Activated CD8-positive, alpha-beta memory T cell treated with anti-CD3 and anti-CD28 coated beads for 4 hours (primary cell): ENCODE results near the gene COL18A1.
A peak's percentile ranks its signal among the peaks of the same experiment; 100 is the strongest.

ENCODE experiments used
- DNase-seq, 2 donors: peaks; one replicate each; pipeline ENCODE4 v3.0.0-alpha.2; 2020; ENCODE audit warnings: low read depth in 2 of 2

Gene COL18A1

DNA sequence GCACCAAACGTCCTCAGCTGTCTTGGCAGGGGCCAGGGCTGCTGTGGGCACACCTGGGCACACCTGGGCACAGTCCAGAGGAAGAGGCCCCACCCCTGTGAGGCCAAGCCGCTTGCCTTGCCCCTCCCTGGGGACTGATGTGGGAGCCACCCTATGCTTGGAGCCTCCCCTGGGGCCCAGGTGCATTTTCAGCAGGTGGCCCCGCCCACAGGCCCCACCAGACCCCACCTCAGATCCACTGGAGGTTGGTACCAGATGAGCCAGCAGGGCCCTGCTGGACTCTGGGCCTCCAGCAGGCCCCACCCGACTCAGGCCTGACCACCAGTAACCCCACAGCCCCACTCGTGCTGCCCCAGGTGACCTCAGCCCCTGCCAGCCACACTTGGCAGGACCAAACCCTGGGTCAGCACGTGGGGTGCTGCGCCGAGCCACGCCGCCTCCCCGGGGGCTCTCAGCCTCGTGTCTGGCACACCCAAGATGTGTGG is 128.4 kb downstream of the COL18A1 start:
- no peak for DNase-seq

DNA sequence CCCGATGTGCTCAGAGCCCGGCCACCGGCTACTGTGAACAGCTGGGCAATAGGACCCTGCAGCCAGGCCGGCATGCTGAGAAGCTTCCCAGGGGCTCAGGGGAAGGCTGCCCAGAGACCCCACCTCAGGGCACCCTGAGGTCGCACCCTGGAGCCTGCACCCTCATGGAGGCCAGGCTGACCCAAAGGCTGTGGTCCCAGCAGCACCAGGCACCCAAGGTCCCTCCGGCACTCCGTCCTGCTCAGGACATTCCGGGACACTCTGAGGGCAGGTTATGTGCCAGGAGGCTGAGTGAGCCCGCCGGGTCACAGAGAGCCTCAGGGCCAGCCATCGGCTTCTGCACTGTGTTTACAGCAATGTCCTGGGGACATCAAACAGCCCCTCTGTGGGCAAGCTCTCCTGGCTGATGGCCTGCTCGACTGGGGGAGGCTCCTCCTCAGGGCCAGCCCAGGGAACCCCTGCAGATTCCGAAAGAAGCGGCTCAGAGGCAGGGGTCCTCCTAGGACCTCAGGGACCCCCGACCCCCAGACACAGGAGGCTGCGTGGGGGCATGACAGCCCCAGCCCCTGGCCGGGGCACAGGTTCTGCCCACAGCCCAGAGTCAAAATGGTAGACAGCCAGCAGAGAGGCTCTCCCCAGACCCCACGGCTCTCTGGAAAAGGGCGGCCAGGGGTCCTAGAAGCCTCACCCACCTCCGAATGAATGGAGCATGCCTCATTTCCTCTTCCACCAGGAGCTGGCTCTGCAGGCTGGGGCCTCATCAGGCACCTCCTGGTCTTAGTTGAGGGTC is 129.1 kb downstream of the COL18A1 start:
- no peak for DNase-seq

DNA sequence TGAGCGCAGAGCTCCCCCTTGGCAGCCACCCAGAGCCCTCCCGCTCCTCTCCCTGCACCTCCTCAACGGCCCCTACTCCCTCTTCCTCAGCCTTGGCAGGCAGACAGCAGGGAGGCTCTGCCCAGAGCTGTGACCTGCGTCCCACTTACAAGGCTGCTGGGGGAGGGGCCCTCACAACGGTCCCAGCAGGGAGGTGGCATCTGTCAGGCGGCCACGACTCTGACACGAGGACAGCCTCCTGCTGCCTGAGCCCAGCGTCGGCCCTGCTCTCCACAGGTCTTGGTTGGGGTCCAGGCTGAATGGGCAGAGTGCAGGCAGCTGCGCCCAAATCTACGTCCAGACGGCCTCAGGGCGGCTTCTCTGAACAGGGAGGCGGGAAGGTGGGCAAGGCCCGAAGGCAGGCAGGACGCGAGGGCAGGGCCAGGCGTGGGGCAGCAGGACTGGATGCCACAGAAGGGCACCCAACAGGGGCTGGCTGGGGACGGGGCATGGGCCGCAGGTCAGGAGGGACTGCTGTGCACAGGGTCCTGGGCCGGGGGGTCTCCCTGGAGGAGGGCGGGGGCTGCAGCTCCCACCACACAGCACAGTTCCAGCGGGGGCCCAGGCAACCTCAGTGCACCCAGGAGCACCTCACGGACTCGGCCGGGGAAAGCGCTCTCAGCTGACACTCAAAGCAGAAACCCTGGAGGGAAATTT is 129.8 kb downstream of the COL18A1 start:
- no peak for DNase-seq

DNA sequence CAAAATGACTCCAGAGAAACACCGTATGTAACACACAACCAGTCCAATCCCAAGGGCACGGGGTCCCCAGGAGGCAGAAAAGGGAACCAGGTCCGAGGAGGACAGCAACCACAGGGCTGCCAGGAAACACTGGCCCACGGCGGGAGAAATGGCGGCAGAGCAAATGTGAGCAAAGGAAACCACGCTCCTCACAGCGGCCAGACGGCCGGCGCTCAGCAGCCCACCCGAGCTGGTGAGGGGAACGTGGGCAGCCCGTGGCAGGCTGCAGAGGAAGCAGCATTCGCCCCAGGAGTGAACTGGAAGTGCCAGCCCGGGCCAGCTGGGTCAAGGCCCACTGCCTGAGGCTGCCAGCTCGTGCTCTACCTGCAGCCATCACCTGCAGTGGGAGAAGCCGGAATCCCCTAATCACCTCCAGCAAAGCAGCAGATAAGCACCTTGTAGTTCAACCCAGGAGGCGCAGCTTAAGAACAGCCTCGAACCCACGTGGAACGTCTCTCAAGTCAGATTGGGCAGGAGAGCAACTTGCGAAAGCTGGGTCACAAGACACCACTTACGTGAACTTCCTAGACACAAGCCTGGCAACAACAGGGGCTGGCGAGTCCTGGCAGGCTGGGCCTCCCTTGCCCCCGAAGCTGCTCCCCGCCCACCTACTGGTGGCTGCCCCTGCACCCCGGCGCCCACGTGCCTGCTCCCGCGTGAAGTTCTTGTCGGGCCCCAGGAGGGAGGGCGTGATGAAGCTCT is 130.5 kb downstream of the COL18A1 start:
- DNase-seq: no peak

DNA sequence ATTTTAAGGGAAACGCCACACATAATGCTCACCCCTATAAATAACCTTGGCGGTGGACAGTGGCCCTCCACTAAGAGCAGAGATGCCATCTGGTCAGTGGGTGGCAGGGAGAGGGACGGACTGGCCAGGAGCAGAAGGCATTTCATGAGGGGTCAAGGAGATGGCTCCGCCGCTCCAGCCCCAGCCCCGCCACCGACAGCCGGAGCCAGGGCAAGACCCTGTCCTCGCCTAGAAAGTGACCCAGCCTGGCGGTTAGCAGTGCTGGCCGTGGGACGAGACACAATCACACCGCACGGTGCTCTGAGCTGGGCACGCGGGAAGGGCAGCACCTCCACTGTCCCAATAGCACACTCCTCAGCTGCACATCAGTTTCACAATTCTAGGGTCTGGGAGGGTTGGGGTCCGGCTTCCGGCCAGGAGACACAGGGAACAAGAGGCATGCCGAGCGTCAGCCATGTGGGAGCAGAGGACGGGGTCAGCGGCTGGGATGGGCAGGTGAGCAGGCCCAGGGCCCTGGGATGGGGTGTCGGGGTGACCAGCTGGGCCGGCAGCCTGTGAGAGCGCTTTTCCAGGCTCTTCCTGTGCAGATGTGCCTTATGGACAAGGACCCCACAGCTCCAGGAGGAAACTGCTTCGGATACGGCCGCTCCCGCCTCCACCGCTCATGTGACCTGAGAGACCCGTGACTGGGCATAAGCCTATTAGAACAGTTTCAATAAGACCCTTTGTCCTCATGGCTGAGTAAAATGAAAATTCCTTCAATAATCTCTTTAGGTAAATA is 131.5 kb downstream of the COL18A1 start:
- no peak for DNase-seq

DNA sequence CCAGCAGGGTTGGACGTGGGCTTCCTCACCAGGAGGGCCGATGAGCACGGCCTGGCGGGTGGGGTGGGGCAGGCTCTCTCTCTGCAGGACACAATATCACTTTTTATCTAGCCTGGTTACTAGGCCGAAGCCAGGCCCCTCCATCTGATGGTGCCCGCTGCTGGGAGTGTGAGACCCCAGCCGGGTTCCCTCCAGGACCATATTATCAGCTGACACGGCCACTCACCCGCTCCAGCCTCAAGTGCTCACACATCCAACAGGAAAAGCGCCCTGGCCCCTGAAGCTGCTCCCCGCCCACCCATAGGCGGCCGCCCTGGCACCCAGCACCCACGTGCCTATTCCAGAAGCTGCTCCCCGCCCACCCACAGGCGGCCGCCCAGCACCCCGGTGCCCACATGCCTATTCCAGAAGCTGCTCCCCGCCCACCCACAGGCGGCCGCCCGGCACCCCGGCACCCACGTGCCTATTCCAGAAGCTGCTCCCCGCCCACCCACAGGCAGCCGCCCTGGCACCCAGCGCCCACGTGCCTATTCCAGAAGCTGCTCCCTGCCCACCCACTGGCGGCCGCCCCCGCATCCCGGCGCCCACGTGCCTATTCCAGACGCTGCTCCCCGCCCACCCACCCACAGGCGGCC is 132.3 kb downstream of the COL18A1 start:
- DNase-seq: no peak

DNA sequence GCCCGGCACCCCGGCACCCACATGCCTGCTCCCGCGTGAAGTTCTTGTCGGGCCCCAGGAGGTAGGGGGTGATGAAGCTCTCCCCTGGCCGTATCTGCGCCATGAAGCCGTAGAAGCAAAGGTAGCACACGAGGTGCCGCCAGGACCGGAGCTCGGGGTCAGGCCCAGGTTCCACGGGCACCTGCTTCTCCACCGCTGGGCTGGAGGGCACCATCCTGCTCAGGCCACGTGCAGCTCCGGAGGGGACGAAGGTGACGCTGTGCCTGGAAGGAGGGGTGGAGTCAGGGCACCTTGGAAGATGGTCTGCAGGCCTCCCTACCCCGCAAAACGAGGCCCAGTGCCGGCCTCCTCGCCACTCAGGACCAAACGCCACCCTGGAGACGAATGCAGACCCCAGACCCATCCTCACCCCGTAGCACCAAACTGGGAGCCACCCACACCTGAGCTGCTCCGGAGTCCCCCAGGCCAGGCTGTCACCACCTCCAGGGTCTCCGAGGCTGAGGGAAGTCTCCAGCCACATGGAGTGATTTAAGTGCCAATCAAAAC is 132.9 kb downstream of the COL18A1 start:
- DNase-seq: no peak

DNA sequence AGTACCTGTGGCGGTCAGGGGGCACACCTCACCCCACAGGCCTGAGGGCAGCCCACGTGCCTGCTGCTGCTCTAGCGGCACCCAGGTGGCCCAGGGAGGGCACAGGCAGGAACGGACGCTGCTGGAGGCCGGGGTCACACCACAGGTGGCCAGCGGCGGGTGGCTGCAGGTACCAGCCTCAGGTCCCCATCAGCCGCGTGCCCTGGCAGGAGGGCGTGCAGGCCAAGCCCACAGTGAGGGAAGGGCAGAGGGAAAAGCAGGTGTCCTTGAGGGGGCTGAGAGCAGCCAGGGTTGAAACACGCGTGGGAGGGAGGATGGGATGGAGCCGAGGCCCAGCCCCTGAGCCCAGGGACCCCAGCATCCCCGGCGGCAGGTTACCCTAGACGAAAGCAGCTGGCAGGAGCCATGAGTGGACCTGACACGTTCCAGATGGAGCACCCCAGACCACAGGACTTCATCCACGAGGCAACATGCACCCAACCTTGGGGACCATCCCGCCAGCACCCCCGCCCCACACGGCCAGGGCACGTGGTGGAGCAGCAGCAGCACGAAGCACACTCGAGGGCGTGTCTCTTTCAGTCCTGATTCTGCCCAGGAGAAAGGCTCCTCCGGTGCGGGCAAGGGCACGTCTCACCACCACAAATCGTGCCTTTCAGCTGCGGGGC is 133.5 kb downstream of the COL18A1 start:
- DNase-seq: no peak

DNA sequence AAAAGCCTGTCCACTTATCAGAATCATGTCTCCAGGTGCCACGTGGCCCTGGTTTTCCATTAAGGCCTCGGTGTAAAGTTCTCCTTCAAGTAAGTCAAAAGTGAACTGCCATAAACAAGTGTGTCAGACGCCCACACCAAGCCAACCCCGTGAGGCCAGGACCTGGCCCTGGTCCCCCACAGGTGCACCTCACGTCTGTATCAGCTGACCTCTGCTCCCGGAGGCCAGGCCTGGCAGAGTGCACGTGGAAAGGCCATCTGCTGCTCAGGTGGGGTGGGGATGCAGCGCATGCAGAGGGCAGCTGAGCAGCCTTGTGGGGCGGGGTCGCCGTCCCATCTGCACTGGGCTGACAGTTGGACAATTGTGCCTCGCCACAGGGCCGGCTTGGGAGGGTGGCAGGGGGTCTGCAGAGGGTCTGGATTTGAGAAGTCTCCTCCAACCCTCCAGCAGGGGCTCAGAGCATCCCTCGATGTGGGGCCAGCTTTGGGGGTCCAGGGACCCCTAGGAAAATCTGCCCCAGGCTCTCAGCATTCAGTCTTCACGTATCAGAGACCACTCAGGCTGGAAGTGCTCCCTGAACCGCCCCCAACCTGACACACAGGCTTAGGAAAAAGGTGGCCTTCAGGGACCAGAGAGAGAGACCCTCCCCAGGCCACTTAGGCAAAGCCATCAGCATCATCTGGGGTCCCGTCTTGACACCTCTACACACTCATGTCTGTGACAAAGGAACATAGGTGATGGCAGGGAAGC is 134.3 kb downstream of the COL18A1 start:
- DNase-seq: no peak

DNA sequence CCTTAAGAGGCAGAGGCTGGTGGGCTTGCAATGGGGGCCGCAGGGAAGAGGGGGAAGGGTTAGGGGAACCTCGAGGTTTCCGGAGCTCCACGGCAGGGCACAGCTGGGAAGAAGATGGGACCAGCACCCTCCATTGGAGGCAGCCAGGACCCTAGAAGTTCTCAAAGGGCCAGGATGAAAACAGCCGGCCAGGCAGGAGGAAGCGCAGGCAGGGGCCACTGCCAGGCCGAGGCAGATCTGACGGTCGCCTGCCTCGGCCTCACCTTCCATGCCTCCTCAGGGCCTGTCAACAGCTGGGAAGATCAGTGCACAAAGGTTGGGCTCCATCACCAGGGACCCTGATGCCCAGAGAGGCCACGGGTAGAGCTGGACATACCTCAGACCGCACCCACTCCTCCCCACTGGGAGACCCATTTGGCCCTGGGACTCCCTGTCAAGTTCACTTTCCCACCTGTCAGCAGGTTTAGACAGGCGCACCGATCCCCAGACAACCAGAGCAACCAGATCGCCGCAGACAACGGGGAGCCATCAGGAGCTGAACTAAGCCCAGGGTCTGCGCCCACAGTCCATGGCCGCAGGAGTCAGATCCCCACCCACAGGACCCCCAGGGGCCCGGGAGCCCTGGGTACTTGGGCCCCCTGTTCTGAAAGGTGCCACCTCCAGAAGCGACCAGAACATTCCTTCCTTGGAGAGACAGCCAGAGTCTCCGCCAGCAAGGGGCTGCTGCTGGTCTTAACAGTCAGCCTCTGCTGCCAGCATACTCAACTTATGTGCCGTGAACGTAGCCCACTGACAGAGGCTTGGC is 135.0 kb downstream of the COL18A1 start:
- no peak for DNase-seq

DNA sequence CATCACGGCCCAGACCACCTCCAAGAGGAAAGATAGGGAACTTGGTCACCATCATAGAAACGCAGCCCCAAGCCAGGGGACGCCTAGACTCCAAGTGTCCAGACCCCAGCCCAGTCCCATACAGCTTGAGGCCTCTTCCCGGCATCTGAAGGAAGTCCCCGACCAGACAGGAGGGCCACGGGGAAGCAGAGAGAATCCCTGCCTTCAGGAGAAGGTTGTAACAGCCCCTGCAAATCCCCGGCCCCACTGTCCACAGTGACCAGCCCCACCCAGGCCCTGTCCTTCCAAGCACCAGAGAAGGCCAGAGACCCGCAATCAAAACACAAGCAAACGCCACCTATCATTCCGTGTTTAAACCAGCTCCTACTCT is 135.6 kb downstream of the COL18A1 start:
- no peak for DNase-seq

DNA sequence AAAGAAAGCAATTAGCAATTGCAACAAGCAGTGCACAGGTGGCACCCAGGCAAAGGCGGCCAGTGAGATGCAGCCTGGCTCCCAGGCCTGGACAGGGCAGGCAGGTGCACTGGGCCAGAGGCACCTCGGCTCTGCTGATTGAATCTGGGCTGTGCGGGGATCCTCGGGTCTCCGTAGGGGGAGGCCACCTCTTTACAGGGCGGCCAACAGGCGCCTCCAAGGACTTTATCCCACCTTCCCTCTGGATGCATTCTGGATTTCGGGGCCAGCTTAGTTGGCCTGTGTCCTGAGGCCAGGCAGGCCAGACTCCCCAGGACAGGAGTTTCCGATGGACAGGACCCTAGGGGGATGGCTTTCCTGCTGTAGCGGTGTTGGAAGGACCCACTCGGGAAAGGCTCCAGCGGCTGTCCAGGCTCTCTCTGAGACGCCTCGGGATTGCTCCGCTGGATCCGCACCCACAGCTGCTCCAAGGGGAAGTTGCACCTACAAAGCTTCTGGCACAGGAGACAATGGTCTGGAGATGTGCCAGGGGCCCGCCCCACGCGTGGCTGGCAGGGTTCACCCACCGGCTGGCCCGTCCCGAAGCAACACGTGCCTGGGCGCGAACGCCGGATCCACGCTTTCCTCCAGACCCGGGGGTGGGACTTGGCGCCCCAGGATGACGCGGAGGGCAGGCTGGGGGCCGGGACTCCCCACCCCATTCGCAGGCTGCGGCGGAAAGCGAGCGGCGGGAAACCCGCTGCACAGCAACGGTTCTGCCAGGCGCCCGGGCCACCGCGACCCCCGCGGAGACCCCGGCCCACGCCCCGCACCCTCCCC is 136.5 kb downstream of the COL18A1 start:
- peak; percentile 55 to 63 for DNase-seq

DNA sequence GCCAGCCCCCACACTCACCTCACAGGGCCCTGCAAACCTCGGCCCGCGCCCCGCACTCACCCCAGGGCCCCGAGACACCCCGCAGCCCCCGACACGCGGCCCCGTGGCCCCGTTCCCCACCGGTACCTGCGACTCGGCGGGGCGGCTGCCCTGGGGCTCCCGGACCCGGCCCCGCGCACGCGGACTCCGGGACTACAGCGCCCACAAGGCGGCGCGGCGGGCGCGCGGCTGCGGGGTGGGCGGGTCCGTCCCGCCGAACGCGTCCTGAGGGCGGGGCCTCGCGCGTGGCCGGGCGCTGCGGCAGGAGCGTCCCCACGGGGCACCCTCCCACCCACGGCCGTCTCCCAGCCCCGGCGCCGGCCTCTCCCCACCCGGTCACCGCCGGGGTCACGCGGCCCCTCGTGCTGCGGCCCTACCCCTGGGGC is 137.3 kb downstream of the COL18A1 start, which contains the start of gene SLC19A1:
Gene SLC19A1 (minus strand): TSS at position 199 of the 425 bp plus-strand sequence. CDS start 4,481 bp downstream, outside the sequence.
- DNase-seq: peak; percentile 43 to 52

DNA sequence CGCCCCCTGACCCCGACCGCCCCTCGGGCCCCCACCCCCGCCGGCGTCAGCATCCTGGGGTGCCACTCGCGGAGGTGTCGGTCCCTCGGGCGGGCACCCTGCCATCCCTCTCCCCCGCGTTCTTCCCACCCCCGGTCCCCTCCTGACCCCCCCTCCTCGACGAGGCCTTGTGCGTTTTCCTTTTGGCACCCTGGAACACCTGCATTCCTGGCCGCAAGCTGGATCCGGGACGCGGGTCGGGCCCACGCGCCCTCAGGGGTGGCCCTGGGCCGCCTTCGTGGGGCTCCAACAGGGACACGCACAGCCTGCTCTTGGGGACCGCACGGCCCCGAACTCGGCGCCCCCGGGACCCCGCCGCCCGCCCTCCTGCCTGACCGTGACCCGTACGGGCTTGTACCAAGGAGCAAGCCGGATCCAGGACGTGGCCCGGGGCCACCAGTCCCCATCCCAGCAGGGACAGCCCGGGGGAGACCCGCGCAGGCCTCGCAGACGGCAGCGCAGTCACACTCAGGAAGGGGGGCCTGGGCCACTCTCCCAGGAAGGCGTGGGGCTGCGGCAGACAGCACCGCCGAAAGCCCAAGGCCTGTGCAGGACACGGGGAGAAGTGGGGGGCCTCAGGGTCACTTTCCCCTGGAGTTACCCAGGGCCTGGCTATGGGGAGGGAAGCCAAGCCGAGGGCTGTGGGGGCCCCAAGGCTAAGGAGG is 137.9 kb downstream of the COL18A1 start:
- DNase-seq: no peak

DNA sequence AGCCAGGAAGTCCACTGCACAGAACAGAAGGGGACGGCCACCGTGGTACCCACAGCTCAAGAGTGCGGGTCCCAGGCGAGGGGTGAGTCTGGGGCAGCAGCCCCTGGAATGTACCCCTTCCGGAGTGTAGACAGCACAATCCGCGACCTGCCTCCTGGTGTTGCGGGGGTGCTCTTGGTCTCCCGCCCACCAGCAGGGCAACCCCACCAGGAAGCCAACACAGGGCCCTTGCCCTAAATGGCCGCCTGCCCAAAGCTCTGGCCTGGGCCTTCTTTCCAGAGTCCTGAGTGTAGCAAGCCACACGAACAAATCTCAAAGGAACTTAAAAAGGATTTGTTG is 138.4 kb downstream of the COL18A1 start:
- DNase-seq: no peak

DNA sequence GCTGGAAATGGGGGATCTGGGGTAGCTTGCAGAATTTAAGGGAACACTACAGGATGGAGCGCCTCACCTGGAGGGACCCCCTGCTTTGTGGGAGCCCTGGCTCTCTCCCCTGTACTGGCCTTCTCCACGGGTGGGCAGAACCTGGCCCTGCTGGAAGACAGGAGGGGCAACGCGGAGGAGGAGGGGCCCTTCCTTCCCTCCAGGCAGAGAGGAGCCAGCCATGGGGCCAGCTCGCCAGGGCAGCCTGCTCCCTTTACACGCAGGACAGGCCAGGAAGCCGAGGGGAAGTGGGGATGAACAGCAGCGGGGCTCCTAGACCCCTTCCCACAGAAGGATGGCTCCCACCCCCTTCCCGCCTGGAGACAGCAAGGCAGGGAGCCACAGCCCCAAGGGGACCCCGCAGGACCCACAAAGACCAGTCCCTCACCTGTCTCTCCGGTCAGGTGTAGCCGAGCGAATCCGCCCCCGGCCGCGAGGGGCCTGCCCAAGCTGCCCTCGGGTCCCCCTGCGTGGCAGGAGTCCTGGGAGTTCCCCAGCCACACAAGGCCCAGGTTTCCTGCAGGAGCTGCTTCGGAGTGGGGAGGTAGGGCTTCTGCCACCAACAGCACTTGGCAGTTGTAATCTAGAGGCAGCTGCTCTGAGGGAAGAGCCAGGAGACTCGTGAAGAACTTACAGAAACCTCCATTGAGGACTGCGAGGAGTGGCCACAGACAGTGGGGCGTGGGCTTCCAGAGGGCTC is 138.9 kb downstream of the COL18A1 start:
- no peak for DNase-seq
